ENCODE data around the gene PRKCH. TPM values are rescaled to one million over a fixed set of nuclear protein-coding genes. Genes with fewer than 3 reads are reported as not detected.

The PRKCH gene
- total RNA-seq, 1 experiment from 2014 or later: 18.3 TPM

DNA sequence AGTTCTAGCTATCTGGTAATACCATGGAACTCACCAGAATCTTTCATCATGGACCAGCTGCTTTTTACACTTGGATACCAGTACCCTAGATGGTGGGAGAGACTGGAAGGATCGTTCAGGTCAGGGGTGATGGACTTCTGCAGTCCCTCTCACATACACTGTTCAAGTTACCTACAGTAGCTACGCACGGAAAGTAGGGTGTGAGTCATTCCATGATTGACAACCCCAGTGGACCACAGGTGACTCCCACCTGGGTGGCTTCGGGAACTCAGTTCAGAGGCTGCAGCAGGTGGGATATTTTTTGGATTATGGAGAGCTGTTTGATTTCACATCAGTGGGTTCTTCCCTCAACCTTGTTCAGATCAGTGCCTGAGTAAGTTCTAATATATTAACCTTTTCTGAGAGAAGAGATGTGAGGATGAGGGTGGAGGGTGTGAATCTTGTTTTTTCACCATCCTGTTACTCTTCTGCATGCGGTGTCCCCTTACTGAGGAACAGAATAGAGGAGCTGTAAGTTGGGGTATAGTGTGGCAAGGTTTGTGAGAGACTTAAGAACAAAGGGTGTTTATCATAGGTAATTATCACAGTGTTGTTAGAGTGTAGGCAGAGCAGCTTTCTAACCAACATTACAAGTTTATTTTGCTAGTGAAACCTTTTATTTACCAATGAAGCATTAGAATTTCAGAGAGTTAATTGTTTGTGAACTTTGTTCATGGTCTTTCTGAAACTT lies 39.6 kb downstream of the PRKCH start:
- no peak overlapping the region for H3K27ac Mint-ChIP-seq (ENCODE audit: unreplicated experiment)
- no peaks in the 10 kb centered on the region for H3K36me3 ChIP-seq (ENCODE audit: control insufficient read depth, insufficient read depth, low read length)
- intact Hi-C loops (cut with micrococcal nuclease; ENCODE audit: unreplicated experiment): no loop called here
- TF ChIP-seq CTCF (IDR thresholded peaks at IDR 0.05; ENCODE audit: insufficient read depth in 1 of 2, low read depth in 1 of 2, low read length in 1 of 2, severe bottlenecking in 1 of 2, unreplicated experiment in 1 of 2): no peak
- H3K36me3 Mint-ChIP-seq (ENCODE audit: insufficient read depth, unreplicated experiment): peaks cover 7% of the 10 kb centered on the region
- ChIA-PET POLR2A (no interaction called here), CTCF (interaction anchor here (0.6 kb wide), 1 partner anchor 18 kb away, joined by 3 read pairs; no protein-coding TSS in a partner anchor)
- H3K9me3 ChIP-seq: no peaks in the 10 kb centered on the region
- H3K9me3 Mint-ChIP-seq (ENCODE audit: unreplicated experiment): peaks cover 9% of the 10 kb centered on the region
- no TSS peak for BruUV-seq (replicated peaks)
- peaks cover 10% of the 10 kb centered on the region for H3K4me1 ChIP-seq
- no peak overlapping the region for H3K4me3 ChIP-seq (ENCODE audit: low read depth, low read length)
- H3K27me3 Mint-ChIP-seq (ENCODE audit: insufficient read depth, unreplicated experiment): no peaks in the 10 kb centered on the region
- DNase-seq: no peak
- no peak overlapping the region for H3K4me3 Mint-ChIP-seq (ENCODE audit: unreplicated experiment)
- no peaks in the 10 kb centered on the region for H3K27me3 ChIP-seq (replicated peaks; ENCODE audit: control insufficient read depth, insufficient read depth, low read length)
- peaks cover 19% of the 10 kb centered on the region for H3K4me1 Mint-ChIP-seq (ENCODE audit: low read depth, unreplicated experiment)

DNA sequence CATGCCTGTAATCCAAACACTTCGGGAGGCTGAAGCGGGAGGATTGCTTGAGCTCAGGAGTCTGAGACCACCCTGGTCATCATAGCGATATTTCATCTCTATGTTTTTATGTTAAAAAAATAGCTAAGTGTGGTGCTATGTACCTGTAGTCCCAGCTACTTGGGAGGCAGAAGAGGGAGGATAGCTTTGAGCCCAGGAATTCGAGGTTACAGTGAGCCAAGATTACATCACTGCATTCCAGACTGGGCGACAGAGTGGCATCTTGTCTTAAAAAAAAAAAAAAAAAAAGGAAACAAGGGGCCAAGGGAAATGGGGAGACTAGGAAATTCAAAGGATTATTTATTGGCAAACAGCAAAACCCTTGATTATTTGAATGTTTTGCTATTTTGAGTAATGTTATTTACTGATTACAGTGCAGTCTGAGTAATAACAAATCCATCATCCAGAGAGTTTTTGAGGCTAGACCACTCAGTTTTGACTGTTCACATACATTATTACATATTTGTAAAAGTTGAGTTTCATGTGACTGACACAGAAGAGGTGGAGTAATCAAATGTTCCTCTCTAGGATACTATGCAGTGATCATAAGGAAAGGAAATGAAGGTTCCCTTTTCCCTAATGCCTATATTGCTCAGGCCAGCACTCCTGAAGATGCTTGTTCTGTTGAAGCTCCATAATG lies 40.8 kb downstream of the PRKCH start:
- H3K36me3 Mint-ChIP-seq (ENCODE audit: insufficient read depth, unreplicated experiment): peaks cover 5% of the 10 kb centered on the region
- ChIA-PET CTCF (no interaction called here), POLR2A (no interaction called here)
- Histone ChIP-seq H3K27me3 (replicated peaks; ENCODE audit: control insufficient read depth, insufficient read depth, low read length) (no peaks in the 10 kb centered on the region), H3K9me3 (no peaks in the 10 kb centered on the region), H3K4me1 (0 out of 2 replicates have a peak, but pooled peaks cover 9% of the 10 kb centered on the region), H3K4me3 (ENCODE audit: low read depth, low read length) (no peak overlapping the region), H3K36me3 (ENCODE audit: control insufficient read depth, insufficient read depth, low read length) (no peaks in the 10 kb centered on the region)
- TF ChIP-seq CTCF (IDR thresholded peaks at IDR 0.05; ENCODE audit: insufficient read depth in 1 of 2, low read depth in 1 of 2, low read length in 1 of 2, severe bottlenecking in 1 of 2, unreplicated experiment in 1 of 2): no peak
- intact Hi-C loops (cut with micrococcal nuclease; ENCODE audit: unreplicated experiment): no loop called here
- BruUV-seq (replicated peaks): no TSS peak
- H3K27ac Mint-ChIP-seq (ENCODE audit: unreplicated experiment): no peak overlapping the region
- H3K4me3 Mint-ChIP-seq (ENCODE audit: unreplicated experiment): no peak overlapping the region
- H3K27me3 Mint-ChIP-seq (ENCODE audit: insufficient read depth, unreplicated experiment): no peaks in the 10 kb centered on the region
- no peak for DNase-seq
- H3K4me1 Mint-ChIP-seq (ENCODE audit: low read depth, unreplicated experiment): peaks cover 12% of the 10 kb centered on the region
- peaks cover 6% of the 10 kb centered on the region for H3K9me3 Mint-ChIP-seq (ENCODE audit: unreplicated experiment)

GRCh38 chr14:61364243-61364642 lies 42.9 kb downstream of the PRKCH start:
- Histone ChIP-seq H3K27me3 (replicated peaks; ENCODE audit: control insufficient read depth, insufficient read depth, low read length) (no peaks in the 10 kb centered on the region), H3K4me3 (ENCODE audit: low read depth, low read length) (no peak overlapping the region), H3K9me3 (no peaks in the 10 kb centered on the region), H3K36me3 (ENCODE audit: control insufficient read depth, insufficient read depth, low read length) (no peaks in the 10 kb centered on the region), H3K4me1 (0 out of 2 replicates have a peak, but pooled peaks cover 15% of the 10 kb centered on the region)
- Mint-ChIP-seq H3K9me3 (ENCODE audit: unreplicated experiment) (no peaks in the 10 kb centered on the region), H3K27ac (ENCODE audit: unreplicated experiment) (no peak overlapping the region), H3K27me3 (ENCODE audit: insufficient read depth, unreplicated experiment) (no peaks in the 10 kb centered on the region), H3K4me1 (ENCODE audit: low read depth, unreplicated experiment) (peaks cover 7% of the 10 kb centered on the region), H3K4me3 (ENCODE audit: unreplicated experiment) (no peak overlapping the region), H3K36me3 (ENCODE audit: insufficient read depth, unreplicated experiment) (no peaks in the 10 kb centered on the region)
- no peak for DNase-seq
- ChIA-PET CTCF (no interaction called here), POLR2A (no interaction called here)
- TF ChIP-seq CTCF (IDR thresholded peaks at IDR 0.05; ENCODE audit: insufficient read depth in 1 of 2, low read depth in 1 of 2, low read length in 1 of 2, severe bottlenecking in 1 of 2, unreplicated experiment in 1 of 2): no peak
- no TSS peak for BruUV-seq (replicated peaks)
- intact Hi-C loops (cut with micrococcal nuclease; ENCODE audit: unreplicated experiment): no loop called here
